Vagina (tissue), 2 donors: ENCODE results near the gene CCDC92B. TPM values are rescaled to one million over a fixed set of nuclear protein-coding genes. Genes with fewer than 3 reads are reported as not detected.
A peak's percentile ranks its signal among the peaks of the same experiment; 100 is the strongest.
"Not testable (repeated sequence)": the region's sequence is repeated elsewhere in the genome, so short reads cannot be mapped to it uniquely, and the experiment has no call there.

Source experiments
- DNase-seq, 2 donors: peaks; one replicate each; pipeline ENCODE4 v3.0.0-alpha.2; 2017; ENCODE audit errors: extremely low spot score in 2 of 2
- H3K27ac ChIP-seq: fragments of 200-600 bp; sonication (generic); one replicate; pipeline ENCODE4 v1.5.1; 2019
- H3K27me3 ChIP-seq: fragments of 200-600 bp; sonication (generic); one replicate; pipeline ENCODE4 v1.5.1; 2019
- H3K36me3 ChIP-seq, 2 donors: fragments of 200-600 bp; sonication (generic); one replicate each; pipeline ENCODE4 v1.5.1; 2017 to 2019
- H3K4me1 ChIP-seq: fragments of 200-600 bp; sonication (generic); one replicate; pipeline ENCODE4 v1.5.1; 2019
- H3K4me3 ChIP-seq, 2 donors: fragments of 200-600 bp; sonication (generic); 1 replicate in 1 of 2; 2 replicates in 1 of 2; pipeline ENCODE4 v1.5.1; 2016 to 2019
- H3K9me3 ChIP-seq: fragments of 200-600 bp; sonication (generic); one replicate; pipeline ENCODE4 v1.5.1; 2019
- POLR2A ChIP-seq, 2 donors: fragments of 450-650 bp; IDR thresholded peaks; one replicate each; pipeline ENCODE4 v1.6.1; 2017; ENCODE audit warnings: antibody characterized with exemption in 2 of 2, mild to moderate bottlenecking in 2 of 2, moderate library complexity in 2 of 2
- POLR2AphosphoS5 ChIP-seq, 2 donors: sonication (generic); formaldehyde crosslinking; IDR thresholded peaks; one replicate each; pipeline ENCODE4 v1.9.0; 2017; ENCODE audit warnings: antibody characterized with exemption in 2 of 2, mild to moderate bottlenecking in 2 of 2, low read depth in 1 of 2; ENCODE audit not compliant: insufficient read depth in 1 of 2
- intact Hi-C: fragments of 100-400 bp; cut with DNase I; formaldehyde crosslinking; loops from one replicate; pipeline ENCODE4 v1.15.1; 2023
- microRNA counts, 2 donors: library from miRNA; unstranded; fragments of <30 nt; microRNA quantifications; one replicate each; lab custom pipeline; 2016 to 2017
- microRNA-seq: library from miRNA; unstranded; fragments of <30 nt; microRNA quantifications from one replicate; pipeline ENCODE4, GENCODE V29; 2017; ENCODE audit warnings: borderline number of aligned reads, borderline replicate concordance
- small RNA-seq: library from RNA; depleted of rRNA; stranded (forward); fragments of <200 nt; gene quantifications from one replicate; pipeline ENCODE3, GENCODE V24; 2016
- total RNA-seq: library from RNA; depleted of rRNA; stranded (reverse); fragments of >200 nt; gene quantifications from one replicate; pipeline ENCODE4 v1.2.3, GENCODE V29; 2016
- TF ChIP-seq, protein P1 (sequence below), 3 experiments: fragments of 450-650 bp in 2 of 3; fragments of 200-600 bp in 1 of 3; sonication (generic) in 1 of 3; IDR thresholded peaks; one replicate each; pipeline ENCODE4 v1.5.1; 2017 to 2019; ENCODE audit warnings: antibody characterized with exemption in 3 of 3, mild to moderate bottlenecking in 2 of 3, moderate library complexity in 2 of 3

CCDC92B gene
- total RNA-seq, 1 donor from 2014 or later = 0.25 TPM

DNA sequence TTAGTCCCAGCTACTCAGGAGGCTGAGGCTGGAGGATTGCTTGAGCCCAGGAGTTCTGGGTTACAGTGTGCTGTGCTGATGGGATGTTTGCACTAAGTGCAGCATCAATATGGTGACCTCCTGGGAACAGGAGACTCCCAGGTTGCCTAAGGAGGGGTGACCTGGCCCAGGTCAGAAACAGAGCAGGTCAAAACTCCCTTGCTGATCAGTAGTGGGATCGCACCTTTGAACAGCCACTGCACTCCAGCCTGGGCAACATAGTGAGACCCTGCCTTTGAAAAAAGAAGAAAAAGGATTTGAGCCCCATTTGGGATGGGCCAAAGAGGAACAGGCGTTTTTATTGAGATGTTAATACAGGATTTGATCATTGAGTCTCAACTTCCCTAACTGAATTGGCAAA lies 68.5 kb downstream of the CCDC92B start:
- intact Hi-C loops = loop anchor here (10.0 kb wide), 1 partner anchor 86 kb away; the partner anchor contains the start of gene PAFAH1B1
- TF ChIP-seq POLR2A (IDR thresholded peaks at IDR 0.05) = no peak
- TF ChIP-seq POLR2AphosphoS5 (IDR thresholded peaks at IDR 0.05; ENCODE audit: insufficient read depth in 1 of 2, low read depth in 1 of 2) = no peak
- TF ChIP-seq, protein P1, sequence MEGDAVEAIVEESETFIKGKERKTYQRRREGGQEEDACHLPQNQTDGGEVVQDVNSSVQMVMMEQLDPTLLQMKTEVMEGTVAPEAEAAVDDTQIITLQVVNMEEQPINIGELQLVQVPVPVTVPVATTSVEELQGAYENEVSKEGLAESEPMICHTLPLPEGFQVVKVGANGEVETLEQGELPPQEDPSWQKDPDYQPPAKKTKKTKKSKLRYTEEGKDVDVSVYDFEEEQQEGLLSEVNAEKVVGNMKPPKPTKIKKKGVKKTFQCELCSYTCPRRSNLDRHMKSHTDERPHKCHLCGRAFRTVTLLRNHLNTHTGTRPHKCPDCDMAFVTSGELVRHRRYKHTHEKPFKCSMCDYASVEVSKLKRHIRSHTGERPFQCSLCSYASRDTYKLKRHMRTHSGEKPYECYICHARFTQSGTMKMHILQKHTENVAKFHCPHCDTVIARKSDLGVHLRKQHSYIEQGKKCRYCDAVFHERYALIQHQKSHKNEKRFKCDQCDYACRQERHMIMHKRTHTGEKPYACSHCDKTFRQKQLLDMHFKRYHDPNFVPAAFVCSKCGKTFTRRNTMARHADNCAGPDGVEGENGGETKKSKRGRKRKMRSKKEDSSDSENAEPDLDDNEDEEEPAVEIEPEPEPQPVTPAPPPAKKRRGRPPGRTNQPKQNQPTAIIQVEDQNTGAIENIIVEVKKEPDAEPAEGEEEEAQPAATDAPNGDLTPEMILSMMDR (IDR thresholded peaks at IDR 0.05) = no peak
- H3K27me3 ChIP-seq = no peaks in the 10 kb centered on the region
- H3K4me1 ChIP-seq = no peaks in the 10 kb centered on the region
- no peaks in the 10 kb centered on the region for H3K9me3 ChIP-seq
- H3K4me3 ChIP-seq = no peak overlapping the region
- DNase-seq = peak in 1 of 2 donors; percentile 37
- peaks cover 0 to 69% of the 10 kb centered on the region in 2 donors for H3K36me3 ChIP-seq
- H3K27ac ChIP-seq = no peak overlapping the region

DNA sequence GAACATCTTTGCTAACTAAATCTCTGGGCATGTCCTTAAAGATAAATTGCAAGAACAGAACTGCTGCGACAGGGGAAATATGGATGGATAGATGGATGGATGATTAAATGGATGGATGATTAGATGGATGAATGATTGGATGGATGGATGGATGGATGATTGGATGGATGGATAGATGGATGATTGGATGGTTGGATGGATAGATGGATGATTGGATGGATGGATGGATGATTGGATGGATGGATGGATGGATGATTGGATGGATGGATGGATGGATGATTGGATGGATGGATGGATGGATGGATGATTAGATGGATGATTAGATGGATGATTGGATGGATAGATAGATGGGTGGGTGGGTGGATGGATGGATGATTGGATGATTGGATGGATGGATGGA lies 70.2 kb downstream of the CCDC92B start:
- DNase-seq, H3K4me3 ChIP-seq, H3K9me3 ChIP-seq, H3K4me1 ChIP-seq, H3K27me3 ChIP-seq, intact Hi-C loops, H3K27ac ChIP-seq: not testable (repeated sequence)
- peaks cover 0 to 68% of the 10 kb centered on the region in 2 donors for H3K36me3 ChIP-seq

MicroRNA genes within 50 kb of the gene (microRNA counts, 767-probe panel; counts per million panel counts)
- 238 to 261 counts per million in 2 donors for microRNA hsa-miR-1253 (lab: Ali Mortazavi, UCI)

Small RNAs within 50 kb of the gene (microRNA-seq; reads per million reads assigned to microRNA genes)
- not detected for gene MIR1253
- not detected for gene MIR6776

Small RNAs within 50 kb of the gene (small RNA-seq; reads per million reads assigned to genes)
- not detected for gene MIR1253
- gene MIR6776 = not detected
- gene RN7SL608P = not detected
- not detected for gene hsa-mir-1253

Other genes starting within 250 kb of the CCDC92B start
- 30.4 TPM for gene METTL16, start 237.8 kb downstream of the CCDC92B start, total RNA-seq
- 102 TPM for gene PAFAH1B1, start 156.0 kb downstream of the CCDC92B start, total RNA-seq
- 52.3 TPM for gene CLUH, start 37.9 kb downstream of the CCDC92B start, total RNA-seq
- gene RAP1GAP2, start 46.8 kb upstream of the CCDC92B start, total RNA-seq = 22.6 TPM